Measurements from ENCODE around the gene CDH23.

GRCh38 chr10:71708301-71708703, 311.6 kb downstream of the CDH23 start:
- peak; percentile 60 to 81 (median 74) for TF ChIP-seq CTCF (IDR thresholded peaks at IDR 0.05)
- no peak for TF ChIP-seq POLR2A (IDR thresholded peaks at IDR 0.05)

All from uterus (tissue), 2 donors.